Activated CD4-positive, alpha-beta T cell treated with anti-CD3 and anti-CD28 coated beads for 36 hours (primary cell): ENCODE measurements around the gene ZNF431. TPM values are rescaled to one million over a fixed set of nuclear protein-coding genes. Genes with fewer than 3 reads are reported as not detected.
A peak's percentile ranks its signal among the peaks of the same experiment; 100 is the strongest.

Experiments used
- ATAC-seq: fragments of 200-7000 bp; cut with Tn5 transposase; one replicate; pipeline ENCODE4 v1.10.0; 2021; ENCODE audit warnings: mild to moderate bottlenecking, moderate library complexity
- CTCF ChIA-PET: fragments of 350-600 bp; sonication (Branson Sonifier 250); formaldehyde crosslinking; loops from one replicate; lab custom pipeline; 2021; ENCODE audit warnings: antibody characterized with exemption; lab: Charles Lee
- POLR2A ChIA-PET: fragments of 350-600 bp; sonication (Branson Sonifier 250); formaldehyde crosslinking; loops from one replicate; lab custom pipeline; 2021; ENCODE audit warnings: antibody characterized with exemption, inconsistent platforms; lab: Charles Lee
- DNase-seq: peaks from one replicate; pipeline ENCODE4 v3.0.0-alpha.2; 2020
- H3K27ac Mint-ChIP-seq: one replicate; pipeline ENCODE4 v1.8.0; 2021; ENCODE audit warnings: mixed read lengths
- H3K27me3 Mint-ChIP-seq: one replicate; pipeline ENCODE4 v1.8.0; 2021; ENCODE audit warnings: mixed read lengths
- H3K36me3 Mint-ChIP-seq: one replicate; pipeline ENCODE4 v1.8.0; 2021; ENCODE audit warnings: low read depth, mixed read lengths
- H3K4me1 Mint-ChIP-seq: one replicate; pipeline ENCODE4 v1.8.0; 2021; ENCODE audit warnings: mixed read lengths
- H3K4me3 Mint-ChIP-seq: one replicate; pipeline ENCODE4 v1.8.0; 2021; ENCODE audit warnings: mild to moderate bottlenecking, moderate library complexity, mixed read lengths
- H3K9me3 Mint-ChIP-seq: one replicate; pipeline ENCODE4 v1.8.0; 2021; ENCODE audit warnings: low read depth, mixed read lengths
- intact Hi-C, 2 experiments: fragments of 100-400 bp; cut with DNase I in 1 of 2; cut with micrococcal nuclease in 1 of 2; formaldehyde crosslinking; loops; one replicate each; pipeline versions ENCODE4 v1.14.2 to v1.15.1; 2022 to 2024; cut with DNase I, micrococcal nuclease
- total RNA-seq, 2 experiments: library from RNA; stranded (reverse); gene quantifications; one replicate each; pipeline ENCODE4 v1.2.3, GENCODE V29; 2021

ZNF431 gene
- 10 to 100 TPM; 16.8 to 22.2 TPM for total RNA-seq

DNA sequence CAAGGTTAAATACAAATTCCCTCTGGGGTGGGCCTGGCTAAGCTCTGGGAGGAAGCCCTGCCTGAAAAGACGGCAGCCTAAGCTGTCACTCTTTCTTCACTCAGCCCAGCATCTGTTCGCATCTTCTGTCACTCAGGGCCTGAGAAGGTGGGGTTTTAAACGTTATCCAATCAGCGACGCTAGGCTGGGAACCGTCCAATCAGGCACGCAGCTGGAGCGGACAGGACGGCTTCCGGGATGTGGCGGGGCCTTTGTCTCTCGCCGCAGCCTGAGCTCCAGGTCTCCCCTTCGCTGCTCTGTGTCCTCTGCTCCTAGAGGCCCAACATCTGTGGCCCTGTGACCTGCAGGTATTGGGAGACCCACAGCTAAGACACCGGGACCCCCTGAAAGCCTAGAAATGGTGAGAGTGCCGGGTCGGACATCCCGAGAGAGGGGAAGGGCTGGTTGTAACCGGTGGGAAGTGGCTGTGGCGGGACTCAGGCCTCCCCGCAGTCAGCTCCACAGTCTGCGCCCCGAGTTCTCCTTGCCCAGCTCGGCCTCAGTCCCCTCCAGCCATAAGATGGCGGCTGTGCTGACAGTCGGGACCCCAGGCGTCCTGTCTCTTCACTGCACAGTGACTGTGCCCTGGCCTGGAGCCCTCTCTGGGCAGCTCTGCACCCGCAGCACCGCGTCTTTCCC, at the start of gene ZNF431:
TSS of gene ZNF431 (plus strand) at position 254 of the 678 bp plus-strand sequence. CDS start at position 398, 144 bp downstream.
- H3K4me3 Mint-ChIP-seq: peak within 1 kb of the TSS; percentile 95
- peaks cover 41% of the 10 kb centered on the region for H3K36me3 Mint-ChIP-seq
- intact Hi-C loops: loop anchor here (1.0 to 10.0 kb wide), 11 partner anchors 60 to 715 kb away; partner anchors contain the start of genes ZNF430 (in 2 of the 2), ZNF429 (in 1 of the 2), ZNF626 (in 1 of the 2) and ZNF66 (in 1 of the 2)
- H3K9me3 Mint-ChIP-seq: peaks cover 4% of the 10 kb centered on the region
- peak within 1 kb of the TSS; percentile 96 for H3K27ac Mint-ChIP-seq
- ChIA-PET POLR2A (interaction anchor here (0.6 to 1.5 kb wide), 12 partner anchors 8 to 719 kb away, joined by 3 to 8 read pairs (median 4); partner anchors contain the start of genes ZNF430, ZNF66, ZNF708 and ZNF714), CTCF (interaction anchor here (0.7 to 1.5 kb wide), 4 partner anchors 73 to 717 kb away, joined by 3 to 5 read pairs (median 4); partner anchors contain the start of gene ZNF66)
- ATAC-seq: peak; percentile 99
- peak; percentile 94 for DNase-seq
- no peaks in the 10 kb centered on the region for H3K27me3 Mint-ChIP-seq
- peaks cover 38% of the 10 kb centered on the region for H3K4me1 Mint-ChIP-seq

DNA sequence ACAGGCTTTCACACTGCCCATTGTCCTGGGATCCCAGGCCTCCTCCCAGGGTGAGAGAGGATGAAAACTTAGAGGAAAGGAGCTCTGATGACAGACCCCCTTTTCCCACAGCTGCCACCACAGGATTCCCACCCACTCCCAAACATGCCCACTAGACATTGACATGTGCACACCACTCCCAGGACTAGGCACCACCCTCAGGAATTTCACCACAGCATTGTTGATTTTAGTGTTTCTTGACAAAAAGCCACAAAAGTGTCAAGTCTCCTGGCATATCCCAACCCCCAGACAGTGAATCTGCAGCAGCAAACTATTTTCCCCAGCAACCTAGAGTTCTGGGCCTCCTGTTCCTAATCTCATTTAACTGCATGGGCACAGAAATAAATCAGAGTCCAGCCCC, 49.7 kb upstream of the ZNF431 start:
- ChIA-PET CTCF (no interaction called here), POLR2A (interaction anchor here (1.4 kb wide), 1 partner anchor 61 kb away, joined by 4 read pairs; no protein-coding TSS in a partner anchor)
- DNase-seq (no peak), ATAC-seq (no peak)
- intact Hi-C loops: no loop called here
- H3K27me3 Mint-ChIP-seq: no peaks in the 10 kb centered on the region
- peaks cover 20% of the 10 kb centered on the region for H3K36me3 Mint-ChIP-seq
- H3K4me3 Mint-ChIP-seq: no peak overlapping the region
- H3K9me3 Mint-ChIP-seq: no peaks in the 10 kb centered on the region
- H3K4me1 Mint-ChIP-seq: peaks cover 2% of the 10 kb centered on the region
- H3K27ac Mint-ChIP-seq: no peak overlapping the region

DNA sequence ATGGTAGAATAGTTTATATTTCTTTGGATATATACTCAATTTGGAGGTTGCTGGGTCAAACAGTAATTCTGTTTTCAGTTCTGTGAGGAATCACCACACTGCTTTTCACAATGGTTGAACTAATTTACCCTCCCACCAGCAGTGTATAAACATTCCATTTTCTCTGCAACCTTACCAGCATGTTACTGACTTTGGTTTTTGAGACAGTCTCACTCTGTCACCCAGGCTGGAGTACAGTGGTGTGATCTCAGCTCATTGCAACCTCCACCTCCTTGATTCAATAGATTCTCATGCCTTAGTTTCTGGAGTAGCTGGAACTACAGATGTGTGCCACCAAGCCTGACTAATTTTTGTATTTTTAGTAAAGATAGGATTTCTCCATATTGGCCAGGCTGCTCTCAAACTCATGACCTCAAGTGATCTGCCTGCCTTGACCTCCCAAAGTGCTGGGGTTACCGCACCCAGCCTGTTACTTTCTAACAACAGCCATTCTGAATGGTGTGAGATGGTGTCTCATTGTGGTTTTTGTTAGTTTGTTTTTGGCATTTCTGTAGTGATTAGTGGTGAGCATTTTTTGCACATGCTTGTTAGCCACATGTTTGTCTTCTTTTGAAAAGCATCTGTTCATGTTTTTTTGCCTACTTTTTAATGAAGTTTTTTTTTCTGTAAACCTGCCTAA, 47.4 kb upstream of the ZNF431 start:
- ATAC-seq (no peak), DNase-seq (no peak)
- intact Hi-C loops: no loop called here
- Mint-ChIP-seq H3K27me3 (no peaks in the 10 kb centered on the region), H3K27ac (no peak overlapping the region), H3K4me3 (no peak overlapping the region), H3K4me1 (peaks cover 2% of the 10 kb centered on the region), H3K9me3 (no peaks in the 10 kb centered on the region), H3K36me3 (peaks cover 23% of the 10 kb centered on the region)
- POLR2A ChIA-PET: interaction anchor here (0.6 kb wide), 1 partner anchor 389 kb away, joined by 3 read pairs; no protein-coding TSS in a partner anchor
- CTCF ChIA-PET: interaction anchor here (0.6 kb wide), 1 partner anchor 873 kb away, joined by 4 read pairs; no protein-coding TSS in a partner anchor

DNA sequence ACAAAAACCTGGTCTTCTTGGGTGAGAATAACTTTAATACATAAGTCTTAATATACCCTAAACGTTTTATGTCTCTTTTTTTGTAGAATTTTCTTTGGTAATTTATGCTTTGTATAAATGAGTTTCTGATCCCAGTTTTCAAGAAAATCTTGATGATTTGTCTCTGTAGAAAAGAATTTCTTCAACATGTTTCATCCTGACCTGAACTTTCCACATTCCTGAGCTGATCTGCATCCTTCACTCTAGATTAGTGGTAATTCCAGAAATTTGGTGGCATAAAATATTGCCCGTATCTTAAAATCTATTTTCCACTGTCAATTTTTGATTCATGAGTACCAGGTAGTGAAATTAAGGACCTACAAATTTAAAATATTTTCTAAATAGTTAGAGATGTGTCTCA, 43.5 kb upstream of the ZNF431 start:
- no peaks in the 10 kb centered on the region for H3K4me1 Mint-ChIP-seq
- peaks cover 27% of the 10 kb centered on the region for H3K36me3 Mint-ChIP-seq
- DNase-seq (no peak), ATAC-seq (no peak)
- H3K27me3 Mint-ChIP-seq: no peaks in the 10 kb centered on the region
- H3K27ac Mint-ChIP-seq: no peak overlapping the region
- H3K4me3 Mint-ChIP-seq: no peak overlapping the region
- ChIA-PET POLR2A (no interaction called here), CTCF (interaction anchor here (0.6 kb wide), 1 partner anchor 16 kb away, joined by 3 read pairs; no protein-coding TSS in a partner anchor)
- H3K9me3 Mint-ChIP-seq: no peaks in the 10 kb centered on the region
- intact Hi-C loops: no loop called here

DNA sequence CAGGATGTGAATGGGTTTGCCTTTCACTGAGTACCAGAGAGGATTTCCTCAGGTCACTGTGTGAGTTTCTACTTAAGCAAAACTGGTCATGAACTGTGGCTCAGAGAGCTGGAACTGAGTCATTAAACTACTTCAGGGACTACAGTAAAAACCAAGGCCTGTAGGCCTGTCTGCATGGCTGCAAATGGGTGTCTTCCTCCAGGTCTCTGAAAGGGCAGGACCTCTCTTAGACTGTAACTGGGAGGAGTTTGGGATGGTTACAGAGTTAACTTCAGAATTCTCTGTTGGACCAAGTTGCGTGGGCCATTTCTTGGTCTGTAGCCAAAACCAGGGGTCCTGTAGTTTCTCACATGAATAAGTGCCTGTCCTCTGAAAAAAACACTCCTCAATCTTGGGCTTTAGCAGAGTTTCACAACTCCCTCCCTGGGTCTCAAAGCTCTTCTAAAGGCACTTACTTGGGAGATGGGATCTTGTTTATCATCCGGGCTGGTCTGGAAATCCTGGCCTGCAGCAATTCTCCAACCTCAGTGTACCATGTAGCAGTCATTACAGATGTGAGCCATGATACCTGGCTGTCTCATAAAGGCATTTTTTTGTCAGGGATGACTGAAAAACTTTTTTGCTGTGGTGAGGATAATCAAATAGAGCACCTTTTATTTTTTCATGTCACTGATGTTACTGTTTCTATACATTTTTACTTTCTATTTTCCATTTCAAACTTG, 40.2 kb upstream of the ZNF431 start:
- intact Hi-C loops: no loop called here
- peaks cover 38% of the 10 kb centered on the region for H3K36me3 Mint-ChIP-seq

DNA sequence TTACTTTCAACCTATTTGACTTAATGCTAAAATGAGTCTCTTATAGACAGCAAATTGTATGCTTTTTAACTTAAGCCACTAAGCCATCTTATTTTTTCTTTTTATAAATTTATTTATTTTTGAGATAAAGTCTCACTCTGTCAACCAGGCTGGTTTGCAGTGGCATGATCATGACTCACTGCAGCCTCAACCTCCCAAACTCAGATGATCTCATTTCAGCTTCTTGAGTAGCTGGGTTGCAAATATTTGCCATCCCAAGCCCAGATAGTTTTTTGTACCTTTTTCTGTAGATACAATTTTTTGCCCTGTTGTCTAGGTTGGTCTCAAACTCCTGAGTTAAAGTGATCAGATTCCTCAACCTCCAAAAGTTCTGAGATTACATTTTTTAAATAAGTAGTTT, 32.7 kb upstream of the ZNF431 start:
- intact Hi-C loops: no loop called here
- peaks cover 72% of the 10 kb centered on the region for H3K36me3 Mint-ChIP-seq
- no peaks in the 10 kb centered on the region for H3K27me3 Mint-ChIP-seq
- H3K4me1 Mint-ChIP-seq: no peaks in the 10 kb centered on the region
- ATAC-seq: no peak
- DNase-seq: no peak
- H3K27ac Mint-ChIP-seq: no peak overlapping the region
- ChIA-PET CTCF (no interaction called here), POLR2A (no interaction called here)
- H3K9me3 Mint-ChIP-seq: peaks cover 17% of the 10 kb centered on the region
- H3K4me3 Mint-ChIP-seq: no peak overlapping the region

More for the DNA sequence above, 40.2 kb upstream of the ZNF431 start:
- no peaks in the 10 kb centered on the region for H3K27me3 Mint-ChIP-seq
- no peak for ATAC-seq
- H3K4me1 Mint-ChIP-seq: no peaks in the 10 kb centered on the region
- POLR2A ChIA-PET: no interaction called here
- no peak overlapping the region for H3K4me3 Mint-ChIP-seq
- no peak for DNase-seq
- H3K27ac Mint-ChIP-seq: no peak overlapping the region
- no peaks in the 10 kb centered on the region for H3K9me3 Mint-ChIP-seq
- CTCF ChIA-PET: interaction anchor here (0.7 kb wide), 1 partner anchor 449 kb away, joined by 3 read pairs; no protein-coding TSS in a partner anchor

DNA sequence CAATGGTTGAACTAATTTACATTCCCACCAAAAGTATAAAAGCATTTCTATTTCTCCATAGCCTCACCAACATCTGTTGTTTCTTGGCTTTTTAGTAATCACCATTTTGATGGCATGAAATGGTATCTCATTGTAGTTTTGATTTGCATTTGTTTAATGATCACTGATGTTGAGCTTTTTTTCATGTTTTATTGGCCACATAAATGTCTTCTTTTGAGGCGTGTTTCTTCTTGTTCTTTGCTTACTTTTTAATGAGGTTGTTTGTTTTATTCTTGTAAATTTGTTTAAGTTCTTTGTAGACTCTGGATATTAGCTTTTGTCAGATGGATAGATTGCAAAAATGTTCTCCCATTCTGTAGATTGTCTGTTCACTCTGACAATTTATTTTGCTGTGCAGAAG, 31.7 kb upstream of the ZNF431 start:
- no peak overlapping the region for H3K27ac Mint-ChIP-seq
- H3K27me3 Mint-ChIP-seq: no peaks in the 10 kb centered on the region
- CTCF ChIA-PET: no interaction called here
- no peak overlapping the region for H3K4me3 Mint-ChIP-seq
- no peak for DNase-seq
- no peaks in the 10 kb centered on the region for H3K4me1 Mint-ChIP-seq
- intact Hi-C loops: no loop called here
- ATAC-seq: no peak
- peaks cover 73% of the 10 kb centered on the region for H3K36me3 Mint-ChIP-seq
- peaks cover 23% of the 10 kb centered on the region for H3K9me3 Mint-ChIP-seq
- POLR2A ChIA-PET: no interaction called here

DNA sequence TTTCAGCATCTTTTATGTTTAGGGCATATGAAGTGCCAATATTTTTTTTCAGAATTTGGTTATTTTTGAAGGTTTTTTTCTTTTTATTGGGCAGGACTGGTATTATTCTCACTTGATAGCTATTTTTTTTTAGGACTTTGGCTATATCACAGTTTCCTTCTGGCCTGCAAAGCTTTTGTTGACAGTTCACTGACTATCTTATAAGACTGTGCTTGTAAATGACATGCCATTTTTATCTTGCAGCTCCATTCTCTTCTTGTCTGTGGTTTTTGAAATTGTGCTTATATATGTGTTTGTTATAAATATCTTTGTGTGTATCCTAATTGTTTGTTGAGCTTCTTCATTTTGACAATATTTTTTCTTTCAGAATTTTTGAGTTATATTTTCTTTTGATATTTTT, 26.4 kb upstream of the ZNF431 start:
- intact Hi-C loops: no loop called here
- no peak for ATAC-seq
- H3K27me3 Mint-ChIP-seq: no peaks in the 10 kb centered on the region
- peaks cover 40% of the 10 kb centered on the region for H3K9me3 Mint-ChIP-seq
- CTCF ChIA-PET: interaction anchor here (0.5 kb wide), 1 partner anchor 449 kb away, joined by 5 read pairs; no protein-coding TSS in a partner anchor
- POLR2A ChIA-PET: no interaction called here
- H3K4me3 Mint-ChIP-seq: no peak overlapping the region
- H3K4me1 Mint-ChIP-seq: no peaks in the 10 kb centered on the region
- H3K27ac Mint-ChIP-seq: no peak overlapping the region
- peaks cover 76% of the 10 kb centered on the region for H3K36me3 Mint-ChIP-seq
- no peak for DNase-seq

DNA sequence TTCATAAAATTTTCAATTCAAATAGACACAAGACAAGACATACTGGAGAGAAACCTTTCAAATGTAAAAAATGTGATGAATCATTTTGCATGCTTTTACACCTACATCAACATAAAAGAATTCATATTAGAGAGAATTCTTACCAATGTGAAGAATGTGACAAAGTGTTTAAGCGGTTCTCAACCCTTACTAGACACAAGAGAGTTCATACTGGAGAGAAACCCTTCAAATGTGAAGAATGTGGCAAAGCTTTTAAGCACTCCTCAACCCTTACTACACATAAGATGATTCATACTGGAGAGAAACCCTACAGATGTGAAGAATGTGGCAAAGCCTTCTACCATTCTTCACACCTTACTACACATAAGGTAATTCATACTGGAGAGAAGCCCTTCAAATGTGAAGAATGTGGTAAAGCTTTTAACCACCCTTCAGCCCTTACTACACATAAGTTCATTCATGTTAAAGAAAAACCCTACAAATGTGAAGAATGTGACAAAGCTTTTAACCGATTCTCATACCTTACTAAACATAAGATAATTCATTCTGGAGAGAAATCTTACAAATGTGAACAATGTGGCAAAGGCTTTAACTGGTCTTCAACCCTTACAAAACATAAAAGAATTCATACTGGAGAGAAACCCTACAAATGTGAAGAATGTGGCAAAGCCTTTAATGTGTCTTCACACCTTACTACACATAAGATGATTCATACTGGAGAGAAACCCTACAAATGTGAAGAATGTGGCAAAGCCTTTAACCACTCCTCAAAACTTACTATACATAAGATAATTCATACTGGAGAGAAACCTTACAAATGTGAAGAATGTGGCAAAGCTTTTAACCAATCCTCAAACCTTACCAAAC, 24.6 kb upstream of the ZNF431 start:
- no peak for ATAC-seq
- Mint-ChIP-seq H3K36me3 (peaks cover 61% of the 10 kb centered on the region), H3K4me3 (no peak overlapping the region), H3K27ac (no peak overlapping the region), H3K27me3 (no peaks in the 10 kb centered on the region), H3K9me3 (peaks cover 32% of the 10 kb centered on the region), H3K4me1 (no peaks in the 10 kb centered on the region)
- no peak for DNase-seq
- intact Hi-C loops: no loop called here
- ChIA-PET CTCF (no interaction called here), POLR2A (no interaction called here)

DNA sequence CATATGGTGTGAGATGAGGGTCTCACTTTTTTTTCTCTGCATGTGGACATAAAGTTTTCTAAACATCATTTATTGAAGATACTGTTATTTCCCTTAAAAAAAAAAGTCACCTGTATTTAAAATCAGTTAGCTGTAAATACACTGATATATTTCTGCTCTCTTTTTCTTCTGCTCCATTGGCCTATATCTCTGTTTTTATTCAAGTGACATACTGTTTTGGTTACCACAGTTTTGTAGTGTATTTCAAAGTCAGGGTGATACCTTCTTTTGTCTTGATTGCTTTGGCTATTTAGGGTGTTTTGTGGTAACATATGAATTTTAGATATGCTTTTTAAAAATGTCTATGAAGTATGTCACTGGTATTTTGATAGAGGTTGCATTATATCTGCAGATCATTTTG, 15.8 kb upstream of the ZNF431 start:
- intact Hi-C loops: no loop called here
- Mint-ChIP-seq H3K36me3 (peaks cover 11% of the 10 kb centered on the region), H3K4me1 (no peaks in the 10 kb centered on the region), H3K4me3 (no peak overlapping the region), H3K27ac (no peak overlapping the region), H3K27me3 (no peaks in the 10 kb centered on the region), H3K9me3 (peaks cover 8% of the 10 kb centered on the region)
- ATAC-seq: no peak
- no peak for DNase-seq
- POLR2A ChIA-PET: no interaction called here
- CTCF ChIA-PET: no interaction called here
